Thyroid gland (tissue), 4 donors: ENCODE data around the gene MCAM.

Source experiments
- POLR2A ChIP-seq, 2 donors: fragments of 450-650 bp; IDR thresholded peaks; one replicate each; pipeline ENCODE4 v1.6.1; 2017; ENCODE audit warnings: antibody characterized with exemption in 2 of 2, mild to moderate bottlenecking in 2 of 2, moderate library complexity in 1 of 2
- TF ChIP-seq, protein P1 (sequence below), 6 experiments: fragments of 200-600 bp in 3 of 6; fragments of 450-650 bp in 3 of 6; sonication (generic) in 3 of 6; IDR thresholded peaks; one replicate each; pipeline ENCODE4 v1.5.1; 2016 to 2019; ENCODE audit warnings: antibody characterized with exemption in 6 of 6, mild to moderate bottlenecking in 2 of 6, inconsistent platforms in 1 of 6, moderate library complexity in 1 of 6

GRCh38 chr11:119320776-119321524 is 4.0 kb upstream of the MCAM start:
- no peak for TF ChIP-seq POLR2A (IDR thresholded peaks at IDR 0.05)
- TF ChIP-seq, protein P1, sequence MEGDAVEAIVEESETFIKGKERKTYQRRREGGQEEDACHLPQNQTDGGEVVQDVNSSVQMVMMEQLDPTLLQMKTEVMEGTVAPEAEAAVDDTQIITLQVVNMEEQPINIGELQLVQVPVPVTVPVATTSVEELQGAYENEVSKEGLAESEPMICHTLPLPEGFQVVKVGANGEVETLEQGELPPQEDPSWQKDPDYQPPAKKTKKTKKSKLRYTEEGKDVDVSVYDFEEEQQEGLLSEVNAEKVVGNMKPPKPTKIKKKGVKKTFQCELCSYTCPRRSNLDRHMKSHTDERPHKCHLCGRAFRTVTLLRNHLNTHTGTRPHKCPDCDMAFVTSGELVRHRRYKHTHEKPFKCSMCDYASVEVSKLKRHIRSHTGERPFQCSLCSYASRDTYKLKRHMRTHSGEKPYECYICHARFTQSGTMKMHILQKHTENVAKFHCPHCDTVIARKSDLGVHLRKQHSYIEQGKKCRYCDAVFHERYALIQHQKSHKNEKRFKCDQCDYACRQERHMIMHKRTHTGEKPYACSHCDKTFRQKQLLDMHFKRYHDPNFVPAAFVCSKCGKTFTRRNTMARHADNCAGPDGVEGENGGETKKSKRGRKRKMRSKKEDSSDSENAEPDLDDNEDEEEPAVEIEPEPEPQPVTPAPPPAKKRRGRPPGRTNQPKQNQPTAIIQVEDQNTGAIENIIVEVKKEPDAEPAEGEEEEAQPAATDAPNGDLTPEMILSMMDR (IDR thresholded peaks at IDR 0.05) = no peak
